HG03520 (cell line): ENCODE data around the gene IRF2.

Source experiments
- ATAC-seq: cut with Tn5 transposase; IDR thresholded peaks from one replicate; pipeline ENCODE4 v1.9.1; 2021; ENCODE audit warnings: mild to moderate bottlenecking, moderate library complexity; ENCODE audit not compliant: unreplicated experiment

The IRF2 gene

GRCh38 chr4:184451726-184452125 is 22.6 kb downstream of the IRF2 start:
- ATAC-seq = no peak

GRCh38 chr4:184450743-184451535 is 23.4 kb downstream of the IRF2 start:
- ATAC-seq = no peak

GRCh38 chr4:184450045-184450444 is 24.3 kb downstream of the IRF2 start:
- no peak for ATAC-seq

GRCh38 chr4:184448821-184449220 is 25.5 kb downstream of the IRF2 start:
- ATAC-seq = no peak

GRCh38 chr4:184448141-184448540 is 26.2 kb downstream of the IRF2 start:
- ATAC-seq = no peak

GRCh38 chr4:184447664-184448063 is 26.7 kb downstream of the IRF2 start:
- no peak for ATAC-seq

GRCh38 chr4:184446132-184446658 is 28.2 kb downstream of the IRF2 start:
- no peak for ATAC-seq

- ATAC-seq = no peak
Observed at GRCh38 chr4:184444953-184445309, 29.4 kb downstream of the IRF2 start.

- no peak for ATAC-seq
Observed at GRCh38 chr4:184444215-184444952, 30.0 kb downstream of the IRF2 start.

- ATAC-seq = no peak
Observed at GRCh38 chr4:184443318-184443717, 31.0 kb downstream of the IRF2 start.

- no peak for ATAC-seq
Observed at GRCh38 chr4:184442314-184442635, 32.1 kb downstream of the IRF2 start.

GRCh38 chr4:184441461-184442313 is 32.7 kb downstream of the IRF2 start:
- no peak for ATAC-seq

GRCh38 chr4:184440595-184441358 is 33.6 kb downstream of the IRF2 start:
- no peak for ATAC-seq

- no peak for ATAC-seq
Observed at GRCh38 chr4:184439856-184440594, 34.3 kb downstream of the IRF2 start.

- no peak for ATAC-seq
Observed at GRCh38 chr4:184439386-184439785, 35.0 kb downstream of the IRF2 start.

- ATAC-seq = no peak
Observed at GRCh38 chr4:184438375-184438774, 36.0 kb downstream of the IRF2 start.

- ATAC-seq = no peak
Observed at GRCh38 chr4:184437565-184438265, 36.6 kb downstream of the IRF2 start.

GRCh38 chr4:184434501-184435066 is 39.8 kb downstream of the IRF2 start:
- no peak for ATAC-seq

GRCh38 chr4:184434021-184434420 is 40.3 kb downstream of the IRF2 start:
- ATAC-seq = no peak
